DOHH2 (cell line): ENCODE measurements around the gene RMC1.
"Not testable (repeated sequence)": the region's sequence is repeated elsewhere in the genome, so short reads cannot be mapped to it uniquely, and the experiment has no call there.

Experiments
- H3F3A ChIP-seq: fragments of 200-600 bp; sonication (generic), shearing (Covaris generic); 2 replicates; pipeline ENCODE4 v1.6.0; 2016; ENCODE audit warnings: antibody characterized with exemption, mild to moderate bottlenecking; ENCODE audit not compliant: control insufficient read depth, insufficient read depth
- H3K27ac ChIP-seq: fragments of 200-600 bp; sonication (generic); 2 replicates; pipeline ENCODE4 v1.5.1; 2014; ENCODE audit warnings: low read depth, mild to moderate bottlenecking, low read length, moderate library complexity
- H3K27me3 ChIP-seq: fragments of 200-600 bp; sonication (generic); 2 replicates; pipeline ENCODE4 v1.6.1; 2014; ENCODE audit warnings: mild to moderate bottlenecking, low read length, mixed read lengths; ENCODE audit not compliant: control insufficient read depth
- H3K36me3 ChIP-seq: fragments of 200-600 bp; sonication (generic); 2 replicates; pipeline ENCODE4 v1.6.1; 2014; ENCODE audit warnings: mild to moderate bottlenecking, low read length, moderate library complexity, mixed read lengths; ENCODE audit not compliant: control insufficient read depth
- H3K4me1 ChIP-seq: fragments of 200-600 bp; sonication (generic); 2 replicates; pipeline ENCODE4 v1.6.1; 2014; ENCODE audit warnings: mild to moderate bottlenecking, low read length, mixed read lengths; ENCODE audit not compliant: control insufficient read depth
- H3K4me2 ChIP-seq: fragments of 200-600 bp; sonication (generic); 2 replicates; pipeline ENCODE4 v1.6.0; 2014; ENCODE audit warnings: mild to moderate bottlenecking, low read length, moderate library complexity
- H3K4me3 ChIP-seq: fragments of 200-600 bp; sonication (generic); 2 replicates; pipeline ENCODE4 v1.5.1; 2014; ENCODE audit warnings: mild to moderate bottlenecking, low read length, mixed read lengths
- H3K79me2 ChIP-seq: fragments of 200-600 bp; sonication (generic); 2 replicates; pipeline ENCODE4 v1.6.1; 2014; ENCODE audit warnings: mild to moderate bottlenecking, low read length, mixed read lengths; ENCODE audit not compliant: control insufficient read depth
- H3K9me2 ChIP-seq: fragments of 200-600 bp; sonication (generic); replicated peaks from 2 replicates; pipeline ENCODE4 v1.6.1; 2014; ENCODE audit warnings: mild to moderate bottlenecking, low read length, mixed read lengths; ENCODE audit not compliant: control insufficient read depth
- H3K9me3 ChIP-seq: fragments of 200-600 bp; sonication (generic); 2 replicates; pipeline ENCODE4 v1.6.1; 2014; ENCODE audit warnings: antibody characterized with exemption, low read length, mixed read lengths; ENCODE audit not compliant: control insufficient read depth, insufficient read depth
- H4K20me1 ChIP-seq: fragments of 200-600 bp; sonication (generic); 2 replicates; pipeline ENCODE4 v1.6.0; 2014; ENCODE audit warnings: low read depth, mild to moderate bottlenecking, antibody characterized with exemption, low read length, moderate library complexity; ENCODE audit not compliant: control insufficient read depth, insufficient read depth
- CTCF ChIP-seq: fragments of 200-600 bp; sonication (generic); IDR thresholded peaks from one replicate; pipeline ENCODE4 v1.5.1; 2014; ENCODE audit warnings: antibody characterized with exemption, mild to moderate bottlenecking, low read depth, low read length; ENCODE audit not compliant: poor library complexity, severe bottlenecking
- EZH2phosphoT487 ChIP-seq: fragments of 200-600 bp; sonication (generic); IDR thresholded peaks from 2 replicates; pipeline ENCODE4 v1.6.1; 2017; ENCODE audit warnings: borderline replicate concordance, mild to moderate bottlenecking, antibody characterized with exemption, low read length, moderate library complexity, mixed read lengths

The RMC1 gene

GRCh38 chr18:23556145-23556780, 53.0 kb downstream of the RMC1 start:
- Histone ChIP-seq H3K79me2 (no peaks in the 10 kb centered on the region), H3F3A (no peaks in the 10 kb centered on the region), H3K4me3 (no peak overlapping the region), H3K27ac (no peak overlapping the region), H3K27me3 (no peaks in the 10 kb centered on the region), H3K4me1 (no peaks in the 10 kb centered on the region), H3K9me2 (no peaks in the 10 kb centered on the region), H3K36me3 (peaks cover 73% of the 10 kb centered on the region), H4K20me1 (no peaks in the 10 kb centered on the region), H3K9me3 (no peaks in the 10 kb centered on the region), H3K4me2 (no peak overlapping the region)
- TF ChIP-seq CTCF, result no peak
- no peak for TF ChIP-seq EZH2phosphoT487

GRCh38 chr18:23557511-23557910, 54.2 kb downstream of the RMC1 start:
- not testable (repeated sequence) for H3K27me3 ChIP-seq, H3K4me3 ChIP-seq, H4K20me1 ChIP-seq, H3K9me2 ChIP-seq, H3K4me2 ChIP-seq, H3K4me1 ChIP-seq, H3F3A ChIP-seq, H3K27ac ChIP-seq, H3K79me2 ChIP-seq, H3K9me3 ChIP-seq
- H3K36me3 ChIP-seq, result peaks cover 70% of the 10 kb centered on the region

- no peaks in the 10 kb centered on the region for H3K9me2 ChIP-seq
- no peaks in the 10 kb centered on the region for H3K27me3 ChIP-seq
- no peak overlapping the region for H3K4me2 ChIP-seq
- H3K27ac ChIP-seq, result no peak overlapping the region
- no peaks in the 10 kb centered on the region for H3K79me2 ChIP-seq
- peaks cover 58% of the 10 kb centered on the region for H3K36me3 ChIP-seq
- TF ChIP-seq EZH2phosphoT487 (no peak), CTCF (no peak)
- no peaks in the 10 kb centered on the region for H4K20me1 ChIP-seq
- H3K4me3 ChIP-seq, result no peak overlapping the region
- H3K9me3 ChIP-seq, result no peaks in the 10 kb centered on the region
- H3K4me1 ChIP-seq, result no peaks in the 10 kb centered on the region
- no peaks in the 10 kb centered on the region for H3F3A ChIP-seq
Measured at GRCh38 chr18:23560186-23560585, 56.9 kb downstream of the RMC1 start.

DNA sequence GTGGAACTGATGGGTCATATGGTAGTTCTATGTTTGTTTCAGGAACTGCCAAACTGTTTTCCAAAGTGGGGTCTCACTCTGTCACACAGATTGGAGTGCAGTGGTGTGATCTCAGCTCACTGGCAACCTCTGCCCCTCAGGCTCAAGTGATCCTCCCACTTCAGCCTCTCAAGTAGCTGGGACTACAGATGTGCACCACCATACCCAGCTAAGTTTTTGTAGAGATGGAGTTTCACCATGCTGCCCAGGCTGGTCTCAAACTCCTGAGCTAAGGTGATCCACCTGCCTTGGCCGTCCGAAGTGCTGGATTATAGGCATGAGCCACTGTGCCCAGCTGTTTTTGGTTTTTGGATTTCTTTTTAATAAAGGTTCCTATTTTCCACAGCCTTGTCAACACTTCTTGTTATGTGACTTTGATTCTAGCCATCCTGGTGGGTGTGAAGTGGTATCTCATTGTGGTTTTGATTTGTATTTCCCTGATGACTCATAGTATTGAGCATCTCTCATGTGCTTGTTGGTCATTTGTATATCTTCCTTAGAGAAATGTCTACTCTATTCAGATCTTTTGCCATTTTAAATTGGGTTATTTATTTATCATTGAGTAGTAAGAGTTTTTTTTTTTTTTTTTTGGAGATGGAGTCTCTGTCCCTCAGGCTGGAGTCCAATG, 60.2 kb downstream of the RMC1 start:
- Histone ChIP-seq H3K9me2 (no peaks in the 10 kb centered on the region), H3K4me2 (no peak overlapping the region), H3K36me3 (peaks cover 66% of the 10 kb centered on the region)

More for the DNA sequence above, 60.2 kb downstream of the RMC1 start:
- Histone ChIP-seq H3K79me2 (no peaks in the 10 kb centered on the region), H3K9me3 (no peaks in the 10 kb centered on the region), H3K27ac (no peak overlapping the region), H3K4me1 (no peaks in the 10 kb centered on the region), H3F3A (no peaks in the 10 kb centered on the region), H4K20me1 (no peaks in the 10 kb centered on the region), H3K4me3 (no peak overlapping the region), H3K27me3 (no peaks in the 10 kb centered on the region)
- TF ChIP-seq CTCF, result no peak
- TF ChIP-seq EZH2phosphoT487, result no peak
